OCI-M1 (cell line): Measurements from ENCODE around the gene TTC33.

Experiments used
- DNase-seq: peaks from one replicate; lab custom pipeline; 2025; lab: John Stamatoyannopoulos, UW

TTC33 gene

GRCh38 chr5:40514976-40515375 is 240.8 kb downstream of the TTC33 start:
- no peak for DNase-seq

- DNase-seq, result no peak
Measured at GRCh38 chr5:40511801-40512200, 244.0 kb downstream of the TTC33 start.

DNA sequence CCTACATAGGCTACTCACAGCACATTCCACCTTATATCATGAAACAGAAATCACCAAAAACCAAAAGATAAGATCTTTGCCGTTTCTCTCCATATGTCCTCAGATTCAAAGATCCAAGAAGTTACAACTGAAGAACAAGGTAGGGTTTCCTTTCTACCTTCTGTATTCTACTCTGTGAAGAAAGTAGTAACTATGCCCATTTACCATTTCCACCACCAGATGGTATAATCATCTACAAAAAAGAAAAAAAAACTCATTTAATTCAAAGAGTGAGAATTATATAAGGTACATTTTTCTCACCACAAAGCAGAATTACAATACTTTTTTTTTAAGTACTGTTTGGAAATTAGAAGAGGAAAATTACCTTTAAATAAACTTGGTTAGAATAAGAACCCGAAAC is 248.7 kb downstream of the TTC33 start:
- DNase-seq, result peak; percentile 48

GRCh38 chr5:40505031-40505430 is 250.7 kb downstream of the TTC33 start:
- DNase-seq, result no peak

DNA sequence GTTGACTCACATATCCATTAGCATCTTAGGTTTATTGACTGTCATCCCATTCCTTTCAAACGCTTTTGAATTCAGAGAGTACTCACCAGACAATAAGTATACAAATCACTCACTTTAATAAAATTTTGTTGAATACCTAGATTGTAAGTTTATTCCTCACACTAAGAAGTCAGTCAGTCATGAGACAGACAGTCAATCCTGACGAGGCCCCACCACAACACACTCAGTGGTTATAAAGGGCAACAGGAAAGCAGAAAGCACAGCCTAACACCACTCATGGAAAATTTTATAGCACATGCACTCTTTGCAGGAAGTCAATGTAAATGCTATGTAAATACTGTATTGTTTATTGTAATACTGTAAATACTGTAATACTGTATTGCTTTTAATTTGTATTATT is 252.3 kb downstream of the TTC33 start:
- DNase-seq, result no peak

GRCh38 chr5:40502736-40503135 is 253.0 kb downstream of the TTC33 start:
- peak; percentile 19 for DNase-seq

DNA sequence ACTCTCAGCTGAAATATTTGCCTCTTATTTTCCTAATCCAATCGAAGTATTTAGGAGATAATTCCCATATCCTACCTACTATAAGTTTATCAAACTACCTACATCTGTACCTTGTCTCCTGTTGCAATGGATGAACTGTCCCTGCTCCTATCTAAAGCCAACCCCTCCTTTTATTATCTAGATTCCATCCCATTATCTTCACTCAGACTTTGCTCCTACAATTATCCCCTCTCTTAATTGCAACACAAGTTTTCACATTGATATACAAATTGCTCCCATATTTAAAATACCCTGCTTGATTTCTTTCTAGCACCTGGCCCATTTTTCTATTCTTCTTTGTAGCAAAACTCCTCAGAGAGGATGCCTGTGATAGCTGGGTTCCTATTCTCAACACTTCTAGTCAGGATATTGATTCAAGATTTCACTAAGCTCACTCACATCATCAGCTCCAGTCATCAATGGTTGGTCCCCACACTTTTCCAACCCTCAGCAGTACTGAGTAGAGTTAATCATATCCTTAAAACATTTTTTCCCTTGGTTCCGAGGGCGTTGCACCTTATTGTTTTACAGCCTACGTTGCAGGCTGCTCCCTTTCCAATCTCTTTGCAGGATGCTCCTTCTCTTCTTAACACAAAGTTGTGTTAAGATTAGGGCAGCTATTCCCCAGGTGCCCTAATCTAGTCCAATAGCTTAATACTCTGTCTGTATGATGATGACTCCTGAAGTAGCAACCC is 253.9 kb downstream of the TTC33 start:
- no peak for DNase-seq

DNA sequence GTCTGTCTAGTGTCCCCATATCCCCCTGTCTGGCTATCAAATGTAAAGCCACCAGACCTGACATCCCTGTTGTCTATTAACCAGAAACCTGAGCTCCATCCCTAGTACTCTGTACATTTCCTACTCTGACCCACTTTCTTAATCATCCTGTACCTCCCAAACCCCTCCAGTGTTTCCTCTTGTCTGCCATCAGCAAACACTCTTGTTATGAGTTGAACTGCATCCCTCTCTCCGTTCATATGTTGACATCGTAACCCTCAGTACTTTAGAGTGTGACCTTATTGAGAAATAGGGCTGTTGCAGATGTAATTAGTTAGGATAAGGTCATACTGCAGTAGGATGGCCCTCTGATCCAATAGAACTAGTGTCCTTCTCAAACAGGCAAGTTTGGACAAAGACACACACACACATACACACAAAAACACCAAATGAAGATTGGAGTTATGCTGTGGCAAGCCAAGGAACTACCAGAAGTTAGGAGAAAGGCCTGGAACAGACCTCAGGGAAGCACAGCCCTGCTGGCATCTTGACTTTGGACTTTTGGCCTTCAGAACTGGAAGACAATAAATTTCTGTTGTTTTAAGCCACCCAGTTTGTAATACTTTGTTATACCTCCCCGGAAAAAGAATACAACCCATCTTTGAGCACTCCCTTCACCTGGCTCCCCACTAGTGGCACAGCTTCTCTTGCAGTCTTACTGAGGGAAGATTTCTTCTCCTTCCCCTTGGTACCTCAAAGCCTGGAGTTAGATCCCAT is 256.1 kb downstream of the TTC33 start:
- DNase-seq, result no peak

- DNase-seq, result no peak
Measured at GRCh38 chr5:40499007-40499406, 256.8 kb downstream of the TTC33 start.

DNA sequence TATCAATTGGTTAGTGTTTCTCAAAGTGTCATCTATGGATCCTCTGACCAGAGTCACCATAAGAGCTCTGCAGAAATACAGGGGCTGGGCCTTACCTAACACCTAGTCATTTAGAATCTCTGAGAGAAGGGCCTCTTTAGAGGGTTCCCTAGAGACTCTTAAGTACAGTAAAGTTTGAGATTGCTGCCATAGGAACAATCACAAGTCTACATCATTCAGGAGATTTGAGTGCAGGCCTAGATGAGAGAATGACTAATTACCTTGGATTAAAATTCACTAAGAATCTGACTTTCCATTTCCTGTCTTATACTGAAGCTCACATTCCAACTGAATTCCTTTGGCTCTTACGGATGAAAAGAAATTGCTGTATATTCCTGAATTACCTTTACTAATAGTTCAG is 258.2 kb downstream of the TTC33 start:
- DNase-seq, result no peak

GRCh38 chr5:40495237-40495635 is 260.5 kb downstream of the TTC33 start:
- DNase-seq, result no peak

GRCh38 chr5:40494631-40495236 is 261.0 kb downstream of the TTC33 start:
- DNase-seq, result no peak

DNA sequence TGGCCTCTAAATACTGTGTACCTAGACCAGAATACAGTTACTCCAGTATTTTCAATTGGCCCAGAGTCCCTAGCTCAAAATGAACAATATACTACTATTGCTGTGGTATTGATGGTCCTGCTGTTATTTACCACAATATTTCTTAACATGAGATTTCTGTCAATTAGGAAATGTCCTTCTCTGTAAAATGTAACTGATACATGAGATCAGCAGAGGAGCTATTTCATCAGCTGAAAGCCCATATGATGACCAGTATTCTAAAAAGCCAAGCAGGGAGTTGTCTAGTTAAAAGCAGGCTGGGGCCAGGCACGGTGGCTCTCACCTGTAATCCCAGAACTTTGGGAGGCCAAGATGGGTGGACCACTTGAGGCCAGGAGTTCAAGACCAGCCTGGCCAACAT is 263.7 kb downstream of the TTC33 start:
- DNase-seq, result no peak

GRCh38 chr5:40491644-40492043 is 264.1 kb downstream of the TTC33 start:
- DNase-seq, result no peak

DNA sequence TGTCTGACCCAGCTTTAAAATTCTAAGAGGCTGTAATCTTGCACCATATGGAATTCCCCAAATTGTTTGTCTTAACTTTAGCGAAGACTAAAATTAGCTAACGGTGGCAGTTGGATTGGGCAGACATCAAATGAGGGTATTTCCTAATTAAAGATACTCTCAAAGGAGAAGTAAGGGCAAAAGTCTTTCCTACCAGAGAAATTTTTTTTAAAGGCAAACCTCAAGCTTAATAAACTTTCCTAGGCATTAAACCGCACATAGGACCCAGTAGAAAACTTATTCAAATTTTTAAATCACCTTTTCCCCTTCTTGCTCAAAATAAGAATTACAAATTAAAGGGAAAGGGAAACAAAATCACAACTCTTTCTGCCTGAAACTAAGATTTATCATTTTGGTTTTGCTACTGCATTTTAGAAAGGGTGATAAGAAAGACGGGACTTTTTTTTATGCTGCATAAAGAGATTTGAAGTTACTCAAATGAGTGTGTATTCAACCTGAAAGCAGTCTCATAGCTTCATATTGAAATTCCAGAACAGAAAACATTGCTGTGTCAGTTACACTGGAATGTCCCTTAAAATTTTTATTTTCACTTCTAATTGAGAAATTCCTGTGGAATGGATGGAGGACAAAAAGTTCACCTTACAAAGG is 265.2 kb downstream of the TTC33 start:
- DNase-seq, result no peak

DNA sequence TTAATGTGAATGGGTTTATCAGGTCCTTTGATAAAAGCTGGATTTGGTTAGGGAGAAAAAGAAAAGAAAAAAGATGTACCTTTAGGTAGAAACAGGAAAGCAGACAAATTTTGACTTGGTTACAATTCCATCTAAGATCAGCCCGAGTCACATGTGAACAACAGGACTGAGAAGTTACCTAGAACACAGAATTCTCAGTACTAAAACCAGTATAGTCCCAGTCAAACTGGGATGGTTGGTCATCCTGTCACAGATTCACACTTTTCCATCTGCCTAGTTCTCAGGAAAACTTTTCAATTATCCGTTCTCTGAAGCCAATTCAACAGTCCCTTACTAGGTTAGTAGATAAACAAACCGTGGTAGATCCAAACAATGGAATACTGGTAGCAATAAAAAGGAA is 266.3 kb downstream of the TTC33 start:
- no peak for DNase-seq

DNA sequence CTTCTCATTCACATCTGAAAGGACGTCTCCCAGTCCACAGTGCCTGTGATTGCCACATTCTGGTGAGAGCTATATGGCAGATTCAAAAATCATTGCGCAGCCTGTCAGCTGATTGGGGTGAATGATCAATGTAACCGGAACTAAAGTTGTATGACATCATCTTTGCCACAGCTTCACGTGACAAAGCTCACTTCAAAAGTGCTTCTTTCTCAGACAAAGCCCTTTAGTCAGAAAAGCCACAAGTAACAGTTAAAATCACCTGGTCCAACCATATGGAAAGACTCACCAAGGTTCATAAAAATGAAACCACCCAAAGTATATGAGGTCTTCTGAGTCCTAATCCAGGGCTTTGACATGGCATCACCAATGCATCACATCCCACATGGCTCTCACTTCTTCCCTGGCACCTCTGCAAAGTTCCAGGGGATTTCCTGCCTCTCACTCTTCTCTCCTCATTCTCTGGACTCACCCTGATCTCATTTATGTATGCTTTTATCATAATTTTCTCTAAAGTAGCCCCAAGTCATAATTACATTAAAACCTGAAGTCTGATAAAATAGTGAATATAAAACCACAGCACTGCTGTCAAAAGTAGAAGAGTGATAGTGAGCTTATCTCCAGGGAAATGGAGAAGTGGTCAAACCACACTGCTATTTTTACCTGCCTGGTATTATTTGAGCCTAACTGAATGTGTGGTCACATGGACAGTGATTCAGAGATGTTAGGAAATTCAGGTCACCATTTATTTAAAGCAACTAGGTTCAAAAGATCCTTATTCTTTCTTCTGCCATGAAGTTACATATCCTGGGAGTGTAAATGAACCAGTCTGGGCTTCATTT is 269.1 kb downstream of the TTC33 start:
- peak; percentile 94 for DNase-seq

DNA sequence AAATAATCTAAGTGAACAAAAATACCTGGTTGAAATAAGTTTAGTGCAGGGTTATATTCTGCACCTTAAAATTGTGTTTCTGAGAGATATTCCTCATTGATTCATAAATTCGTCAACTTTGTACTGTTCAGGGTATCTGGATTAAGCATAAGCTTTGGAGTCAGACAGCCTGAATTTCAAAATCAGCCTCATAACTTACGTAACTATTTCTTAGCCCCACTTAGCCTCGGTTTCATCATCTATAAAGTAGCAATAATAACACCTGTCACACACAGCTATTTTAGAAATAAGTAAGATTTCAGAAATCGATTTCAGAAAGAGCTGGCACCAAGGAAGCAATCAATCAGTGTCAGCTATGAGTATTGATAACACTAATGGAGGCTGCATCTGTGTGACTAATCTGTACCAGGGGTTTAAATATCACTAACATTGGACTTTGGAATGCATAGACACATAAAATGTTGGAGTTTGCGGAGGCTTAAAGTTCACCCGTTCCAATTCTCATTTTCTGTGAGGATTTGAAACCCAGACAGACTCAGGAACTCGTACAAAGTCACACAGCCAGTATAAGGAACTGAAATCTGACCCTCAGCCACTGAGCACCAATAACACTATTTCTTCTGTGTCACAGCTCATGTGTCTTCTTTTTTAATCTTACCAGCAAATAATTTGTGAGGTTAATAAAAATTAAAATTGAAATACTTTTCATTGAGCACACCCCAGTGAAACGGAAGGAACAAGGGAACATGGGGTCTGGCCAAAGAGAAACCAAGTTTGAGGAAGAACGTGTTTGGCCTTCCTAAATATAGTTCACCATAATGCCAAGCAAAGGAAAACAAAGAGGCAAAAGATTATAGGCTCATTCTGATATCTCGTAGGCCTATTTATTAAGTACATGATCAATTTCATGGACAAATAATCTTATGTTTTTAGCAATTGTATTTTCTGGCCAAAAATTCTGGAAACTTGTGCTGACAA is 270.5 kb downstream of the TTC33 start:
- DNase-seq, result no peak

DNA sequence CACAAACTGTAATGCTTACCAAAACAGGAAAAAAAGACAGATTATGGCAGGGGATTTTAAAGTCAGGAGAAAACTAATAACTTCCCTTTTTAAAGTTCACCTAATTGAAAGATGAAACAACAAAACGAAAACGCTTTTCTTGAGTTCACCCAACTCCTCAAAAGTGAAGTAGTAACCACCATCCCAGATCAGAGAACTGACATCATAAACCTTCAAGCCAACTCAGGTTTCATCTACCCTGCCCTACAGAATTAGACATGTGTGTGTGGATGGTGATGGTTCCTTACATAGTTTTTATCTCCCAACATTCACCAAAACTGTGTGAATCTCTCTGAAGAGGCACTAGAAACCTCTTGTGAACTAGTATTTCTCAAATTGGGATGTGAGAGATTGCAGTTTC is 271.3 kb downstream of the TTC33 start:
- peak; percentile 47 for DNase-seq

DNA sequence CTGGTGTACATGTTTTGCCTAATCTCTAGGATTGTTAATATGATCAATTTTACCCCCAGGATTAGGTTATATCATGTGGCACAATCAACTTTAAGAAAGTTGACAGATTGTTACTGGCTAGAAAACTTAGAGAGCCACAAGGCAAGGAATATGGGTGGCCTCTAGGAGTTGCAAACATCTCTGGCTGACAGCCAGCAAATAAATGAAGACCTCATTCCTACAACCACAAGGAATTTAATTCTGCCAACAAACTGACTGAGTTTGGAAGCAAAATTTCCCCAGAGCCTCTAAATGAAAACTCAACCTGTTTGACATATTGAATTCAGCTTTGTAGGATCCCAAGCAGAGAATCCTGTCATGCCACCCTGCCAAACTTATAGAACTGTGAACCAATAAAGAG is 272.4 kb downstream of the TTC33 start:
- no peak for DNase-seq

DNA sequence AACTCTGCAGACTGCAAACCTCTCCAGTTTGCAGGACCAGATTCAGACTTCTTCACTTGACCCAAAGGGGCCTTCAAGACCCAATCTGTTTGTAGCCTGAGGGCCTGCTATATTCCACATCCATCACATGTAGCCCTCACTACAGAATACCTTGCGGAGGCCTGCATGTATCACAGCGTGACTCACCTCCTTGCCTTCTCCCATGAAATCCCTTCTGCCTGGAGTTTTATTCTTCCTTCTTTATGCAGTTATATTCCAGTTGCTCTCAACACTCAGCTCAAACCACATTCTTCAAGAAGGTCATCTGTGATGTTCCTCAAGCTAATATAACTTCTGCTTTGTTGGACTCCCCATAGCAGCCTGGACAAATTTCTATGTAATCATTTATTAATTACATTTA is 274.5 kb downstream of the TTC33 start:
- no peak for DNase-seq
